Adrenal gland (tissue), 5 donors: Measurements from ENCODE around the gene BLVRA.
"Not testable (repeated sequence)": the region's sequence is repeated elsewhere in the genome, so short reads cannot be mapped to it uniquely, and the experiment has no call there.

Experiments
- CTCF ChIP-seq, 6 experiments: fragments of 450-650 bp in 4 of 6; fragments of 200-600 bp in 2 of 6; sonication (generic) in 1 of 6; IDR thresholded peaks; 1 replicate in 5 of 6; 2 replicates in 1 of 6; pipeline versions ENCODE4 v1.5.1 to v1.8.0; 2016 to 2021; ENCODE audit warnings: antibody characterized with exemption in 6 of 6, mild to moderate bottlenecking in 2 of 6, moderate library complexity in 1 of 6
- POLR2A ChIP-seq, 2 donors: fragments of 450-650 bp; IDR thresholded peaks; one replicate each; pipeline ENCODE4 v1.6.1; 2017; ENCODE audit warnings: antibody characterized with exemption in 2 of 2, mild to moderate bottlenecking in 2 of 2, moderate library complexity in 1 of 2
- donor health status: DM: no; HTN: no; CAD: no.

GRCh38 chr7:43823425-43823824 is 64.9 kb downstream of the BLVRA start:
- not testable (repeated sequence) for TF ChIP-seq CTCF, POLR2A (IDR thresholded peaks at IDR 0.05)
